ENCODE measurements around the gene CAMSAP2.

- no peak for TF ChIP-seq CTCF (IDR thresholded peaks at IDR 0.05)
- no peak for TF ChIP-seq POLR2AphosphoS5 (IDR thresholded peaks at IDR 0.05)
- TF ChIP-seq EP300 (IDR thresholded peaks at IDR 0.05; ENCODE audit: low read depth): no peak
- TF ChIP-seq POLR2A (IDR thresholded peaks at IDR 0.05): no peak
Measured at GRCh38 chr1:200909757-200910239, 171.1 kb downstream of the CAMSAP2 start.
